Breast epithelium (tissue), 3 donors: Measurements from ENCODE around the gene CARD9.

Source experiments
- POLR2A ChIP-seq: fragments of 450-650 bp; IDR thresholded peaks from one replicate; pipeline ENCODE4 v1.6.1; 2016; ENCODE audit warnings: antibody characterized with exemption, mild to moderate bottlenecking, moderate library complexity
- TF ChIP-seq, protein P1 (sequence below), 3 donors: fragments of 450-650 bp; IDR thresholded peaks; one replicate each; pipeline ENCODE4 v1.5.1; 2016 to 2017; ENCODE audit warnings: antibody characterized with exemption in 3 of 3, mild to moderate bottlenecking in 3 of 3, moderate library complexity in 3 of 3

DNA sequence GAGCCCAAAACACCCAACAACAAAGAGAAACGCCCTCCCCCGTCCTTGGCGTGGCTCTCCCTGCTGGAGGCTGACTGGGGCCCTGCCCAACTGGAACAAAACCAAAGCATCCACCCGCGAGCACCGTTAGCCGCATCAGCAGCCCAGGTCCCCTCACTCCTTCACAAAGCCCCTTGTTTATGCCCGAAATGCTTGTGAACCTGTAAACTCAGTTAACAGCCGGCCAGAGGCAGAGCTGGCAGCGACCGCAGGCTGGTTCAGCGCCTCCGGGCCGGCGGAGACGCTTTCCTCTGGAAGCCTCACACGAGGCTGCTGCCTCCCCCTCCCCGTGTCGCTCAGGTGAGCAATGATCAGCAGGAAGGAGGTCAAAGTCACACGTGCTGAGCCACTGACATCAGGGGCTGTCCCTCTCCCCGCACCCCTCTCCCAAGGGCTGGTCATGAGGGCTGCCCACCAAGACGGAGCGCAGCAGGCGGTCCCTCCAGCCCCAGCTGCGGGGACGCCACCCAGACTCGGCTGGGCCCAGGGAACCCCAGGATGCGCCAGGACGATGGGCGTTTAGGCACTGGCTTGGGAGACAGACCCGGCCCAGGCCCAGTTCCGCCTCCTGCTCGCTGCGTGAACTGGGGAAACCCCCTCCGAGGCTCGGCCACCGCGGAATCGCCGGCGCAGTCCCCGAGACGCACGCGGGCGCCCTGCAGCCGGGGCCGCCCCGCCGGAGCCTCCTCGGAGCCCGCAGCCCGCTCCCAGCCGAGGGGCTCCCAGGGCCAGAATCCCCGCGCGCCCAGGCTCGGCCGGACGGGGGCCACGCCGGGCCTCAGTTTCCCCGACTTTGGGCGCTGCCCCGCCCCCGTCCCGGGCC, 25.9 kb upstream of the CARD9 start:
- TF ChIP-seq, protein P1, sequence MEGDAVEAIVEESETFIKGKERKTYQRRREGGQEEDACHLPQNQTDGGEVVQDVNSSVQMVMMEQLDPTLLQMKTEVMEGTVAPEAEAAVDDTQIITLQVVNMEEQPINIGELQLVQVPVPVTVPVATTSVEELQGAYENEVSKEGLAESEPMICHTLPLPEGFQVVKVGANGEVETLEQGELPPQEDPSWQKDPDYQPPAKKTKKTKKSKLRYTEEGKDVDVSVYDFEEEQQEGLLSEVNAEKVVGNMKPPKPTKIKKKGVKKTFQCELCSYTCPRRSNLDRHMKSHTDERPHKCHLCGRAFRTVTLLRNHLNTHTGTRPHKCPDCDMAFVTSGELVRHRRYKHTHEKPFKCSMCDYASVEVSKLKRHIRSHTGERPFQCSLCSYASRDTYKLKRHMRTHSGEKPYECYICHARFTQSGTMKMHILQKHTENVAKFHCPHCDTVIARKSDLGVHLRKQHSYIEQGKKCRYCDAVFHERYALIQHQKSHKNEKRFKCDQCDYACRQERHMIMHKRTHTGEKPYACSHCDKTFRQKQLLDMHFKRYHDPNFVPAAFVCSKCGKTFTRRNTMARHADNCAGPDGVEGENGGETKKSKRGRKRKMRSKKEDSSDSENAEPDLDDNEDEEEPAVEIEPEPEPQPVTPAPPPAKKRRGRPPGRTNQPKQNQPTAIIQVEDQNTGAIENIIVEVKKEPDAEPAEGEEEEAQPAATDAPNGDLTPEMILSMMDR (IDR thresholded peaks at IDR 0.05) = no peak
- no peak for TF ChIP-seq POLR2A
